Smooth muscle cell (in vitro differentiated cells): ENCODE results near the gene E2F2. TPM values are rescaled to one million over a fixed set of nuclear protein-coding genes. Genes with fewer than 3 reads are reported as not detected.

Experiments used
- DNase-seq: peaks from one replicate; lab custom pipeline; 2025; ENCODE audit not compliant: unreplicated experiment; lab: John Stamatoyannopoulos, UW
- H2AFZ ChIP-seq: fragments of 200-600 bp; sonication (generic); 2 replicates; pipeline ENCODE4 v1.6.0; 2016; ENCODE audit warnings: antibody characterized with exemption, low read depth, mild to moderate bottlenecking
- H3F3A ChIP-seq: fragments of 200-600 bp; sonication (generic); 2 replicates; pipeline ENCODE4 v1.6.0; 2017; ENCODE audit warnings: antibody characterized with exemption, low read depth
- H3K27ac ChIP-seq: fragments of 200-600 bp; sonication (generic); 2 replicates; pipeline ENCODE4 v1.5.1; 2016; ENCODE audit warnings: low read depth, mild to moderate bottlenecking
- H3K27me3 ChIP-seq: fragments of 200-600 bp; sonication (generic); 2 replicates; pipeline ENCODE4 v1.6.1; 2016; ENCODE audit warnings: low read depth, mild to moderate bottlenecking
- H3K36me3 ChIP-seq: fragments of 200-600 bp; sonication (generic); 2 replicates; pipeline ENCODE4 v1.5.1; 2016; ENCODE audit warnings: low read depth
- H3K4me1 ChIP-seq: fragments of 200-600 bp; sonication (generic); 2 replicates; pipeline ENCODE4 v1.5.1; 2016; ENCODE audit warnings: low read depth
- H3K4me2 ChIP-seq: fragments of 200-600 bp; sonication (generic); 2 replicates; pipeline ENCODE4 v1.6.0; 2016; ENCODE audit warnings: mild to moderate bottlenecking
- H3K4me3 ChIP-seq: fragments of 200-600 bp; sonication (generic); 2 replicates; pipeline ENCODE4 v1.5.1; 2016; ENCODE audit warnings: mild to moderate bottlenecking
- H3K79me2 ChIP-seq: fragments of 200-600 bp; sonication (generic); 2 replicates; pipeline ENCODE4 v1.6.0; 2016; ENCODE audit warnings: low read depth, mild to moderate bottlenecking
- H3K9ac ChIP-seq: fragments of 200-600 bp; sonication (generic); 2 replicates; pipeline ENCODE4 v1.6.0; 2016; ENCODE audit warnings: low read depth
- H3K9me3 ChIP-seq: fragments of 200-600 bp; sonication (generic); replicated peaks from 2 replicates; pipeline ENCODE4 v1.5.1; 2016; ENCODE audit warnings: low read depth
- H4K20me1 ChIP-seq: fragments of 200-600 bp; sonication (generic); 2 replicates; pipeline ENCODE4 v1.6.0; 2016; ENCODE audit warnings: low read depth
- WGBS: methylation state at CpG from one replicate; pipeline ENCODE4 v1.1.7; 2016; ENCODE audit warnings: low lambda C conversion rate; 5-methylcytosine and 5-hydroxymethylcytosine counted together
- polyA plus RNA-seq: library from polyadenylated mRNA; unstranded; fragments of >200 nt; fragmentation: Nextera tagmentation; extraction: Ambion mirVana; gene quantifications from 2 replicates; pipeline ENCODE4 v1.2.1, GENCODE V29; 2016
- total RNA-seq: library from RNA; depleted of rRNA; stranded (reverse); fragments of >200 nt; gene quantifications from 2 replicates; pipeline ENCODE4 v1.2.3, GENCODE V29; 2014
- TF ChIP-seq, protein P1 (sequence below): fragments of 200-600 bp; sonication (generic); IDR thresholded peaks from 2 replicates; pipeline ENCODE4 v1.5.1; 2017; ENCODE audit warnings: borderline replicate concordance, mild to moderate bottlenecking, antibody characterized with exemption; ENCODE audit not compliant: insufficient read depth, poor library complexity, severe bottlenecking

E2F2 gene
- total and polyA plus RNA-seq, 2 experiments from 2014 or later, result 0.63 to 1.4 TPM

DNA sequence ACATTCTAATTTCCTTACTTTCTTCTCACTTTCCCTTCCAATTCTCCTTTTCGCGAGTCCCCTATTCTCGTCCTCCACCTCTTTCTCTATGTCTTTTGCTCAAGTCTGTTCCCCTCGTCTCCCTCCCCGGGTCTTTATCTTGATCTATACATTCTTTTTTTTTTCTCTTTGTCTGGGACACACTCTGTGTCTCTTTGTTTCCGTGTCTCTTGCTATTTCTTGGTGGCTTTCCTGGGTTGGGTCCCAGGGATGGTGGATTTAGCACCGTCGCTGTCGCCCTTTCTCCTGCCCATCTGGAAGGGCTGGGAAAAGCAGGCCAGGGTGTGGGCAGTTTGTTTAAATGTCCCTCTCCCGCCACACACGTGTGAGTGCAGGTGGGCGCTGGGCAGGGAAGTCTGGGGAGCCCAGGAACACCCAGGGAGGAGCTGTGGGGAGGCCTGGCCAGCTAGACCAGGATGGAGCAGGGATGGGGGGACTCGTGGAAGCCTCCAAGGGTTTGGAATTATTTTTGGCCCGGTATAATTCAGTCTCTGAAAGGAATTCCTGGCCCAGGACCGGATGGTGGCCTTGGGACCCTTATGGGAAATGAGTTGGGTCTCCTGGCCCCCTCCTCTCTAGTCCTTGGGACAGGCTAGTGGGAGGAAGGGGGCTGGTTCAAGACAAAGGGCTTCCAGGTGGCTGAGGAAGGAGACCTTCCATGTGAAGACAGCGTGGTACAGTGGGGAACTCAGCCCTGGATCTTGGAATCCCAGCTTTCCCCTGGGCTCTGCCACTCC is 37.8 kb upstream of the E2F2 start:
- H3K4me1 ChIP-seq, result peaks cover 33% of the 10 kb centered on the region
- no peak for DNase-seq
- no peaks in the 10 kb centered on the region for H3K9me3 ChIP-seq
- H3K9ac ChIP-seq, result peak overlapping the region; percentile 51
- 27% methylated on average over 16 of the region's 16 CpGs for WGBS
- TF ChIP-seq, protein P1, sequence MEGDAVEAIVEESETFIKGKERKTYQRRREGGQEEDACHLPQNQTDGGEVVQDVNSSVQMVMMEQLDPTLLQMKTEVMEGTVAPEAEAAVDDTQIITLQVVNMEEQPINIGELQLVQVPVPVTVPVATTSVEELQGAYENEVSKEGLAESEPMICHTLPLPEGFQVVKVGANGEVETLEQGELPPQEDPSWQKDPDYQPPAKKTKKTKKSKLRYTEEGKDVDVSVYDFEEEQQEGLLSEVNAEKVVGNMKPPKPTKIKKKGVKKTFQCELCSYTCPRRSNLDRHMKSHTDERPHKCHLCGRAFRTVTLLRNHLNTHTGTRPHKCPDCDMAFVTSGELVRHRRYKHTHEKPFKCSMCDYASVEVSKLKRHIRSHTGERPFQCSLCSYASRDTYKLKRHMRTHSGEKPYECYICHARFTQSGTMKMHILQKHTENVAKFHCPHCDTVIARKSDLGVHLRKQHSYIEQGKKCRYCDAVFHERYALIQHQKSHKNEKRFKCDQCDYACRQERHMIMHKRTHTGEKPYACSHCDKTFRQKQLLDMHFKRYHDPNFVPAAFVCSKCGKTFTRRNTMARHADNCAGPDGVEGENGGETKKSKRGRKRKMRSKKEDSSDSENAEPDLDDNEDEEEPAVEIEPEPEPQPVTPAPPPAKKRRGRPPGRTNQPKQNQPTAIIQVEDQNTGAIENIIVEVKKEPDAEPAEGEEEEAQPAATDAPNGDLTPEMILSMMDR, result no peak
- no peaks in the 10 kb centered on the region for H4K20me1 ChIP-seq
- H3K4me2 ChIP-seq, result peak overlapping the region; percentile 84
- peak overlapping the region; percentile 71 for H3K27ac ChIP-seq
- H3K4me3 ChIP-seq, result peak overlapping the region; percentile 69
- no peaks in the 10 kb centered on the region for H3K36me3 ChIP-seq
- peak overlapping the region; percentile 82 for H2AFZ ChIP-seq
- H3F3A ChIP-seq, result peaks cover 25% of the 10 kb centered on the region
- H3K27me3 ChIP-seq, result no peaks in the 10 kb centered on the region
- H3K79me2 ChIP-seq, result no peaks in the 10 kb centered on the region

DNA sequence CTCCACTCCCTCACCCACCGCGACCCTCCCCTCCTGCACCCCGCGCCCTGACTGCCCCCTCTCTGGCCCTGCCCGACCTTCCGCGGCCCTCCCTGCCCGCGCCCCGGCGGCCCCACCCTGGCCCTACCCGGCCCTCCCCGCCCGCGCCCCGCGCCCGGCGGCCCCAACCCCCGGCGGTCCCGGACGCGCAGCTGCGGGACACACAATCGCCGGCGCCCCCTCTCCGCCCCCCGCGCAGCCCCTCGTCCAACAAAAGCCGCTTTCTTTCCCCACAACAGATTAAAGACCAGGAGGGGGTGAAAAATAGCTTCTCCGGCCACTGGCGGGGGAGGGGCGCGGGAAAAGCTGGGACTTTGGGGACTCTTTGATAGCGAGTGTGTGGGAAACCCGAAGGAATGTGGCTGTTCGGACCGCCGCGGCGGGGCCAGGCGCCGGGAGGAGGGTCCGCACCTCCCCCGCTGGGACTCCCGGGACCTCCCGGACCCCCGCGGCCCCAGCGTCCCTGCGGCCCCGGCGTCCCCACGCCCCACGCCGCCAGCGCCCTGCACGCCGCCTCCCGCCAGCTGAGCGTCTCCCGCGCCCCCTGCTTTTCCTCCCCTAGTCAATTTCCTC is 37.1 kb upstream of the E2F2 start:
- no peaks in the 10 kb centered on the region for H3K36me3 ChIP-seq
- H3K27ac ChIP-seq, result peak overlapping the region; percentile 71
- peak overlapping the region; percentile 82 for H2AFZ ChIP-seq
- peaks cover 32% of the 10 kb centered on the region for H3F3A ChIP-seq
- peak overlapping the region; percentile 51 for H3K9ac ChIP-seq
- WGBS, result under 1% methylated on average over 17 of the region's 66 CpGs
- DNase-seq, result no peak
- no peaks in the 10 kb centered on the region for H4K20me1 ChIP-seq
- peaks cover 40% of the 10 kb centered on the region for H3K4me1 ChIP-seq
- no peaks in the 10 kb centered on the region for H3K27me3 ChIP-seq
- TF ChIP-seq, protein P1, result no peak
- H3K79me2 ChIP-seq, result no peaks in the 10 kb centered on the region
- peak overlapping the region; percentile 69 for H3K4me3 ChIP-seq
- H3K9me3 ChIP-seq, result no peaks in the 10 kb centered on the region
- H3K4me2 ChIP-seq, result peak overlapping the region; percentile 84

DNA sequence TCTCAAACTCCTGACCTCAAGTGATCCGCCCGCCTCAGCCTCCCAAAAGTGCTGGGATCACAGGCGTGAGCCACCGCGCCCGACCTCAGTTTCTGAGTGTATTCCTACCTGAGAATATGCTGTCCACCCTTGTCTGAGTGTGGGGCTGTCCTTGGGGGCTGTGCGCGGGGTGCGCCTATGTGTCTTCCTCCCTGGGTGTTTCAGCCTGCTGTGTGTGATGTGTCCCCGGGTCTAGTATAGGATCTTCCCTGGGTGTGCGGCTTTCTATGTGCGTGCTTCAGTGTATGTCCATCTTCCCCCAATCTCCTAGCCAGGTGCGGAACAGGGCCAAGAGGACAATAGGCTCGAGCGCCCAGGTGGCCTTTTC is 36.6 kb upstream of the E2F2 start:
- H3K9me3 ChIP-seq, result no peaks in the 10 kb centered on the region
- H3K4me3 ChIP-seq, result peak overlapping the region; percentile 69
- peak overlapping the region; percentile 84 for H3K4me2 ChIP-seq
- H3K9ac ChIP-seq, result peak overlapping the region; percentile 51
- H3F3A ChIP-seq, result peaks cover 35% of the 10 kb centered on the region
- no peak for DNase-seq
- 89% methylated on average over 10 of the region's 15 CpGs for WGBS
- peaks cover 45% of the 10 kb centered on the region for H3K4me1 ChIP-seq
- no peaks in the 10 kb centered on the region for H3K79me2 ChIP-seq
- H3K27ac ChIP-seq, result peak overlapping the region; percentile 71
- no peaks in the 10 kb centered on the region for H4K20me1 ChIP-seq
- no peaks in the 10 kb centered on the region for H3K27me3 ChIP-seq
- no peak overlapping the region for H2AFZ ChIP-seq
- no peaks in the 10 kb centered on the region for H3K36me3 ChIP-seq
- TF ChIP-seq, protein P1, result no peak
